ENCODE data around the gene GET3. TPM values are rescaled to one million over a fixed set of nuclear protein-coding genes. Genes with fewer than 3 reads are reported as not detected.
A peak's percentile ranks its signal among the peaks of the same experiment; 100 is the strongest.

GET3 gene
- total and polyA plus RNA-seq, 2 of the 13 experiments (the other 11 are each of a cell fraction or from before 2014, with no cell fraction given), result 57.7 to 59.4 TPM

GRCh38 chr19:12793290-12794195, 56.2 kb downstream of the GET3 start (continued):
- peak; percentile 21 for TF ChIP-seq RBM22 (optimal IDR thresholded peaks at IDR 0.05; ENCODE audit: low read length)
- peak; percentile 91; the same call in 1 of the 2 replicates for TF ChIP-seq NFKBIZ (CRISPR knock-in tag; IDR thresholded peaks at IDR 0.05)
- TF ChIP-seq TCF12 (IDR thresholded peaks at IDR 0.05), result no peak
- peak; percentile 57; the same call in 1 of the 2 replicates for TF ChIP-seq TCF12 (CRISPR knock-in tag; IDR thresholded peaks at IDR 0.05)
- TF ChIP-seq DDIT3 (CRISPR knock-in tag; IDR thresholded peaks at IDR 0.05), result no peak
- no peak for TF ChIP-seq ZNF10 (CRISPR knock-in tag; IDR thresholded peaks at IDR 0.05; ENCODE audit: borderline replicate concordance, low read depth)
- TF ChIP-seq HOXA3 (CRISPR knock-in tag; IDR thresholded peaks at IDR 0.05), result peak; percentile 73
- no peak for TF ChIP-seq ISX (CRISPR knock-in tag; conservative IDR thresholded peaks at IDR 0.05)
- peak; percentile 70; the same call in 1 of the 2 replicates for TF ChIP-seq NRL (CRISPR knock-in tag; IDR thresholded peaks at IDR 0.05; ENCODE audit: borderline replicate concordance)
- TF ChIP-seq NCOA1 (CRISPR knock-in tag; IDR thresholded peaks at IDR 0.05), result no peak
- TF ChIP-seq NCOA2 (CRISPR knock-in tag; IDR thresholded peaks at IDR 0.05), result peak; percentile 66
- no peak for TF ChIP-seq ZNF740 (CRISPR knock-in tag; IDR thresholded peaks at IDR 0.05)
- TF ChIP-seq AHR (CRISPR knock-in tag; IDR thresholded peaks at IDR 0.05), result no peak
- TF ChIP-seq NFIB (CRISPR knock-in tag; IDR thresholded peaks at IDR 0.05; ENCODE audit: borderline replicate concordance), result no peak
- no peak for TF ChIP-seq KLF13 (CRISPR knock-in tag; IDR thresholded peaks at IDR 0.05)
- no peak for TF ChIP-seq SMAD9 (CRISPR knock-in tag; IDR thresholded peaks at IDR 0.05)
- no peak for TF ChIP-seq ZNF629 (CRISPR knock-in tag; conservative IDR thresholded peaks at IDR 0.05)
- no peak for TF ChIP-seq LBX2 (CRISPR knock-in tag; IDR thresholded peaks at IDR 0.05; ENCODE audit: borderline replicate concordance)
- TF ChIP-seq U2AF2 (IDR thresholded peaks at IDR 0.05; ENCODE audit: low read depth, low read length), result no peak
- peak; percentile 90 for TF ChIP-seq RBFOX2 (IDR thresholded peaks at IDR 0.05; ENCODE audit: low read depth, low read length)
- TF ChIP-seq PLSCR1 (CRISPR knock-in tag; IDR thresholded peaks at IDR 0.05; ENCODE audit: borderline replicate concordance), result no peak
- TF ChIP-seq MED8 (CRISPR knock-in tag; IDR thresholded peaks at IDR 0.05; ENCODE audit: insufficient replicate concordance), result peak; percentile 56
- 0 out of 2 replicates have a peak, but pooled peaks have one; percentile 50 for TF ChIP-seq SALL2 (CRISPR knock-in tag; IDR thresholded peaks at IDR 0.05)
- TF ChIP-seq ONECUT2 (CRISPR knock-in tag; IDR thresholded peaks at IDR 0.05), result no peak
- TF ChIP-seq GABPA (IDR thresholded peaks at IDR 0.05; ENCODE audit: low read depth, low read length), result no peak
- TF ChIP-seq GABPA (CRISPR knock-in tag; IDR thresholded peaks at IDR 0.05; ENCODE audit: low read depth), result peak; percentile 36; the same call in 1 of the 2 replicates
- peak; percentile 58; the same call in 1 of the 2 replicates for TF ChIP-seq FOXK1 (CRISPR knock-in tag; IDR thresholded peaks at IDR 0.05; ENCODE audit: borderline replicate concordance, low read depth)
- TF ChIP-seq MEIS1 (CRISPR knock-in tag; IDR thresholded peaks at IDR 0.05; ENCODE audit: borderline replicate concordance), result no peak; the same call in 1 of the 2 replicates

Measured in HepG2 (cell line).